Activated CD8-positive, alpha-beta T cell treated with anti-CD3 and anti-CD28 coated beads for 36 hours (primary cell): ENCODE data around the gene SMIM32. TPM values are rescaled to one million over a fixed set of nuclear protein-coding genes. Genes with fewer than 3 reads are reported as not detected.

Experiments
- ATAC-seq: fragments of 200-7000 bp; cut with Tn5 transposase; one replicate; pipeline ENCODE4 v1.10.0; 2021; ENCODE audit warnings: mild to moderate bottlenecking, moderate library complexity
- CTCF ChIA-PET: fragments of 350-600 bp; sonication (Branson Sonifier 250); formaldehyde crosslinking; loops from one replicate; lab custom pipeline; 2021; ENCODE audit warnings: antibody characterized with exemption; lab: Charles Lee
- POLR2A ChIA-PET: fragments of 350-600 bp; sonication (Branson Sonifier 250); formaldehyde crosslinking; loops from one replicate; lab custom pipeline; 2021; ENCODE audit warnings: antibody characterized with exemption; lab: Charles Lee
- DNase-seq: peaks from one replicate; pipeline ENCODE4 v3.0.0-alpha.2; 2020
- H3K27ac Mint-ChIP-seq: one replicate; pipeline ENCODE4 v1.8.0; 2021; ENCODE audit warnings: mild to moderate bottlenecking, mixed read lengths
- H3K27me3 Mint-ChIP-seq: one replicate; pipeline ENCODE4 v1.8.0; 2021; ENCODE audit warnings: mixed read lengths
- H3K36me3 Mint-ChIP-seq: one replicate; pipeline ENCODE4 v1.8.0; 2021; ENCODE audit warnings: low read depth, mixed read lengths
- H3K4me1 Mint-ChIP-seq: one replicate; pipeline ENCODE4 v1.8.0; 2021; ENCODE audit warnings: low read depth, mixed read lengths
- H3K4me3 Mint-ChIP-seq: one replicate; pipeline ENCODE4 v1.8.0; 2021; ENCODE audit warnings: mild to moderate bottlenecking, moderate library complexity, mixed read lengths
- H3K9me3 Mint-ChIP-seq: one replicate; pipeline ENCODE4 v1.8.0; 2021; ENCODE audit warnings: mixed read lengths
- CTCF ChIP-seq: fragments of 200-600 bp; IDR thresholded peaks from one replicate; pipeline ENCODE4 v1.8.0; 2022; ENCODE audit warnings: antibody characterized with exemption, mild to moderate bottlenecking
- intact Hi-C: fragments of 100-400 bp; cut with micrococcal nuclease; formaldehyde crosslinking; loops from one replicate; pipeline ENCODE4 v1.10.0; 2022
- total RNA-seq, 2 experiments: library from RNA; stranded (reverse); gene quantifications; one replicate each; pipeline ENCODE4 v1.2.3, GENCODE V29; 2021

SMIM32 gene
- total RNA-seq, 2 experiments from 2014 or later, result not detected

GRCh38 chr5:136205061-136205702, 12.2 kb upstream of the SMIM32 start:
- Mint-ChIP-seq H3K27ac (no peak overlapping the region), H3K36me3 (no peaks in the 10 kb centered on the region), H3K4me1 (no peaks in the 10 kb centered on the region), H3K4me3 (no peak overlapping the region), H3K27me3 (peaks cover 15% of the 10 kb centered on the region), H3K9me3 (no peaks in the 10 kb centered on the region)
- intact Hi-C loops, result no loop called here
- ChIA-PET POLR2A (no interaction called here), CTCF (no interaction called here)
- no peak for TF ChIP-seq CTCF
- no peak for DNase-seq
- ATAC-seq, result no peak

DNA sequence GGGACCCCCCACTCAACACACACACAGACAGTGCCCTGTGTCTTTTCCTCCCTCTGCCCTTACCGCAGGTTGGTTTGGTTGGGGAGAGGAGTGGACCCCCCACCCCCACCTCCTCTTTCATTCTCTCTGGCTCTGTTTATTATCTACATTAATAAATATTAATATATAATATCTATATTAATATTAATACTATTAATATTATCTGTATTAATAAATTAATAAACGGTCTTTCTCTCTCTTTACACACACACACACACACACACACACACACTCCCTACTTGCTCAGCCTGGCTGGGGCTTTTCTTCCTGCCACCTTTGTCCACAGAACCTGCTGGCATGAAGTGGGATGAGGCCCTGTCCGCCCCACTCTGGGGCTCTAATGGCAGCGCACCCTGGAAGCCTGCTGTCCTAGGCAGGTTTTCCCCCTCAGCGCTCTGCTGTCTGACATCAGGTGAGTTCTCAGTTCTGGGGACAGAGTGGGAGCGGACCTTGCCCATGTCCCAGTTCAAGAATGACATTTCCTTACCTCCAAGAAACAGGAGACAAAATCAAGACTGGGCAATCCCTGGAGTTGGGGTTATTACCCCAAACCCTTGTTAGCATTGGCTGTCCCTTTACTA, 10.5 kb upstream of the SMIM32 start:
- Mint-ChIP-seq H3K27ac (no peak overlapping the region), H3K36me3 (no peaks in the 10 kb centered on the region), H3K4me3 (no peak overlapping the region), H3K4me1 (no peaks in the 10 kb centered on the region), H3K9me3 (no peaks in the 10 kb centered on the region), H3K27me3 (peaks cover 12% of the 10 kb centered on the region)
- TF ChIP-seq CTCF, result no peak
- POLR2A ChIA-PET, result no interaction called here
- ATAC-seq, result no peak
- CTCF ChIA-PET, result no interaction called here
- DNase-seq, result no peak
- intact Hi-C loops, result no loop called here

DNA sequence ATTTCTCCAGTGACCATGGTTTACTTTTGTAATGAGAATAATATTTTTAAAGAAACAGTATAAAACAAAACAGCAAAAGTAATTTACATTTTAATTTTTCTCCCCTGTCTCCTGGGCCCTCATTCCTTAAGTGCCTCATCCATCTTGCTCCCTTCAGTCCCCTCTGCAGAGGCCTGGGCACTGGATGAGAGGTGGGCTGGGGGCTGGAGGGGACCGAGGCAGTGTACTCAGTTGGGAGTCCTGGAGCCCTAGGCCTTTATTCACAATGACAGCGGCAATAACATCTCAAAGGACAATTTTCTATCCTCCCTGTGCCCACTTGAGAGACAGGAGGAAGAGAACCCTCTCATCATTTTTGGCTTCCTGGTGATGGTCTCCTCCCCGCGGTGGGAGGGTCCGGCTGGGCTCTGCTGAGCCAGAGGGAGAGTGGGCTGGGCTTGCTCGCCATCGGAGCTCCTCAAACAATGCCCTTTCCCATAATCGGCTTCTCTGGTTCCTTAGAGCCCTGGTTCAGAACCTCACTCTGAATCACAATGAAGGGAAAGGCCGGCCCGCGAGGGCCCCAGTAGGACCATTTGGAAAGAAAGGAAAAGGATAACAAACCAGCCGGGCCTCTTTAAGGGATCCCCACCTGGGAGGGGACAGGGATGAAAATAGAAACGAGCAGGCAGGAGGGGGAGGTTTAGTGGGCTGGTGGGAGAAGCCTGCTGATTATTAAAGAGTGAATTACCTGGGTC, 9.7 kb upstream of the SMIM32 start:
- ATAC-seq (no peak), DNase-seq (no peak)
- Mint-ChIP-seq H3K27ac (no peak overlapping the region), H3K27me3 (peaks cover 10% of the 10 kb centered on the region), H3K4me3 (no peak overlapping the region), H3K4me1 (no peaks in the 10 kb centered on the region), H3K9me3 (no peaks in the 10 kb centered on the region), H3K36me3 (no peaks in the 10 kb centered on the region)
- intact Hi-C loops, result no loop called here
- POLR2A ChIA-PET, result no interaction called here
- TF ChIP-seq CTCF, result no peak
- CTCF ChIA-PET, result no interaction called here

DNA sequence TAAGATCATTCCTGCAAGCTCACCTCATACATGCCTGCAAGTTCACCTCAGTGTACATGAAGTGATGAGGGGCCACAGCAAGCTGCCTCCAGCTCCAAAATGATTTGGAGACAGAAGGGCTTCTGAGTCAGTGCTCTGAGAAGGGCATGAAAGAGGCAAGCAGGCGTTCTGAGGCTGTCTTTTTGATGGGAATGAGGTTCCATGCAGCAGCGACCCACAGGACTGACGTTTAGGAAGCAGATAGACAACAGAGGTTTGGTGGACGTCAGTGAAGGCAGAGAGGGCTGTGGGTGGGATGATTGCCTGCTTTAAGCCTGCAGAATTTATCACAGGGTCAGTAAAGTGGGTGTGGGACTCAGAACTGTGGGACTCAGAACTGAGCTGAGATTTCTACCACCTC, 8.9 kb upstream of the SMIM32 start:
- no peaks in the 10 kb centered on the region for H3K36me3 Mint-ChIP-seq
- CTCF ChIA-PET, result interaction anchor here (2.8 kb wide), 1 partner anchor 10 kb away, joined by 10 read pairs; no protein-coding TSS in a partner anchor
- no peak overlapping the region for H3K27ac Mint-ChIP-seq
- H3K4me3 Mint-ChIP-seq, result no peak overlapping the region
- no peak for TF ChIP-seq CTCF
- DNase-seq (no peak), ATAC-seq (no peak)
- no peaks in the 10 kb centered on the region for H3K9me3 Mint-ChIP-seq
- intact Hi-C loops, result no loop called here
- peaks cover 11% of the 10 kb centered on the region for H3K27me3 Mint-ChIP-seq
- POLR2A ChIA-PET, result no interaction called here
- no peaks in the 10 kb centered on the region for H3K4me1 Mint-ChIP-seq

GRCh38 chr5:136200761-136201160, 7.8 kb upstream of the SMIM32 start:
- POLR2A ChIA-PET, result no interaction called here
- no peak overlapping the region for H3K4me3 Mint-ChIP-seq
- H3K4me1 Mint-ChIP-seq, result no peaks in the 10 kb centered on the region
- no peaks in the 10 kb centered on the region for H3K36me3 Mint-ChIP-seq
- intact Hi-C loops, result no loop called here
- CTCF ChIA-PET, result interaction anchor here (2.8 kb wide), 1 partner anchor 11 kb away, joined by 10 read pairs; no protein-coding TSS in a partner anchor
- no peaks in the 10 kb centered on the region for H3K9me3 Mint-ChIP-seq
- H3K27me3 Mint-ChIP-seq, result peaks cover 19% of the 10 kb centered on the region
- no peak for TF ChIP-seq CTCF
- DNase-seq (no peak), ATAC-seq (no peak)
- H3K27ac Mint-ChIP-seq, result no peak overlapping the region
